Measurements from ENCODE around the gene MYO5B.

The MYO5B gene

DNA sequence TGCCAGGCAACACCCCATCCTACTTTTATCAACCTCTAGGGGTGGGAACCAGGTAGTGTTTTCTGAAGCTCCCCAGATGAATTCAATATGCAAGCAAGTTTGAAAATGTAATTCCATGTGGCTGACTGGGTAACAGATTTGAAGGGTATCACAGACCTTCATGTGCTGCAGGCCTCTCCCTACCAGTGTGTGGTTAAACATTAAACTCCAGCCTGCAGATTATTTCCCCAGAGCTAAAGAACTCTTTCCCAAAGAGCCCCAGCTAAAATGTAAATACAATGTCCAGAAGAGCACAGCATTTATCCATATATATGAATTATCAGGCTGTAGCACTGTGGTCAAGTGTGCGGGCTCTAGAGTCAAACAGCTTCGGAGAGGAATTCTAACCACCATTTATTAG, 134.1 kb downstream of the MYO5B start:
- no peak for DNase-seq

DNA sequence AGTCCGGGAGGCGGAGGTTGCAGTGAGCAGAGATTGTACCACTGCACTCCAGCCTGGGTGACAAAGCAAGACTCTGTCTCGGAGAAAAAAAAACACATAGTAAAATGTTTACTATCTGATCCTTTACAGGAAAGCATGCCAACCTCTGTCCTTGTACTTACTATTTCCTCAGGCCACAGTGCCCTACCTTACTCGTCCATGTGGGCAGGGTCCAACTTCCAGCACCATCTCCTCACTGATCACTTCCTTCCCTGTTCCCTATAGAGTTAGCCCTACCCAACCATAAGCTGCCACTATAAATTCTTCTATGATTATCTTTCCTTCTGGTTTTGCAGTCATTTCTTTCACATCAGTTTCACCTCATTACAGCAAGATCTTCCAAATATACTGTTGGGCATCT, 136.2 kb downstream of the MYO5B start:
- no peak for DNase-seq

DNA sequence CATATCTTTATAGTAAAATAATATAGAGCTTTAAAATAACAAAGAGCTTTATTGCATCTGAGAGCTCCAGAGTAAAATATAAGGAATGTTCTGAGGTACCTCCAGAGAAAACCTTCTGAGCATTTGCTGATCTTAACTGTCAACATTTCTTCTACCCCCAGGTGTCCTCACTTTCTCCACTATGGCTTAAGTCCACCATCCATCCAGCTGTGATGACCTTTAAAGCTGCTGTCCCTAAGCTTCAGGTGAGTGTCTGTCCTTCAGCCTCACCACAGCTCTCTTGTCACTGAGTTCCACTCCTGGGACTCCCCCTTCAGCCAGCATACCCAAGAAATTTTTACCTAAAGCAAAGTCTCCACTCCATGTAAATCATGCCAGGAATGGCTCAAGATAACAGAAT, 137.9 kb downstream of the MYO5B start:
- DNase-seq = no peak

DNA sequence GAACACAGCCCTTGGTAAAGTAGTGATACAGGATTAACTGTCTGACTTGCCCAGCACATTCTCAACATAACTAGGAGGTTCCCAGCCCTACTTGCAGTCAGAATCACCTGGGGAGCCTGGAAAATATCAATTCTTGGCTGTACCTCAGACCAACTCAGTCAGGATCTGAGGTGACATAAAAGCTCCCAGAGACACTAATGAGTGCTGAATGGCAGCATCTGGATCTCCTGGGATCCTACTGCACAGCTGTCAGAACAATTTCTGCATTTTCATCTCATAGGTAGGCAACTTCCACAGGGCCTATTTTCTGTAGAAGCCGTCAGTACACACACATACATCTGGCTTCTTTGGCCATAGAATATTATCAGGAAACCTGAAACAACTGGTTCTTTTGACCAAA, 138.8 kb downstream of the MYO5B start:
- DNase-seq = no peak

DNA sequence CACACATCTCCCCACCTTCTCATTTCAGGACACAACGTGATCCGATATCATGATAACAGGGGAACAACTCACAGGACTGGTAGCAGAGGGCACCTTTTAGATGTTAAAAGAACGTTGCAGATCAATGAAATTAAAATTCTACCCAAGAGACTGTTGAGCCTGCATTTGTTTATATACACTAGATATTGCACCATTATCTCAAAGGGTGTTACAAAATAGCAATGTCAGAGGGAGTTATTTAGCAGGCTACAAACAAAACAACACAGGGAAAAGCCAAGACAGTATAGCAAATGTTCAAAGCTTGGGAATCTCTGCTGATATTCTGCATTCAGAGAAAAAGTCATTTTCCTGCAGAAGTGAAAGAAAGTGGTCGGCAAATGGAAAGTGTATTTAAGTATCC, 139.5 kb downstream of the MYO5B start:
- DNase-seq = no peak

DNA sequence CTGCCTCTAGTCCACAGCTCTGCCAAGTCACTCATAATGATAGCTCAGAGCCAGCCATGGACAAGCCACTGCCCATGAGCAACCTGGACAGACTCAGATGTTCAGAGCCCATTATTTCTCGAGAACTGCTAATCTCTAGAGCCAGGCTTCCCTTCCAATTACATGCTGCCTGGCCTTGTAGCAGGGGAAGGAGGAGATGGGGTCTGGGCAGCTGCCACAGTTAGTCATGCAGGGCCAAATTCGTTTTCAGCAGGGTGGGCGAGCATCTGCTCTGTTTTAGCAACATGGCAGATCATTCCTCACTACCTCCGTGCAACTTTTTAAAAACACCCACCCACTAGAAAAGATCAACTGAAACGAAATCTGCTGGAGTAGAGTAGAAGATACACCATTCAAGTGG, 141.8 kb downstream of the MYO5B start:
- no peak for DNase-seq

DNA sequence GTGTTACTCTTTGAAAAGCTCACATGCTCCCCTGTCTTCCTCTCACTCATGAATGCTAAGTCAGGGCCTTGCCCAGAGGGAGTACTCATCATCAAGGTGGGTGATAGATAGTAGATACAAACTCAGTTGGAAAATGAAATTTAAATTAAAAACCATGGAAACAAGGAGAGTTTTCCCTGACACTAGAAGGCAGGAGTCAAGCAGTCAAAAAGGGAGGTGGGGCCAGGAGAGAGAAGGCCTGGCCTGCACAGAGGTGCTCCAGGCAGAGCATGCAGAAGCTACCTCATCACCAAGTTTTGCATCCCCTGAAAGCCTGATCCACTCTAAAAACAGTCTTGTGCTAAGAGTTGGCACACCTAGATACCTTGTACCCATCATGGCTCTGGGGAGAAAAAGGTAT, 143.7 kb downstream of the MYO5B start:
- no peak for DNase-seq

DNA sequence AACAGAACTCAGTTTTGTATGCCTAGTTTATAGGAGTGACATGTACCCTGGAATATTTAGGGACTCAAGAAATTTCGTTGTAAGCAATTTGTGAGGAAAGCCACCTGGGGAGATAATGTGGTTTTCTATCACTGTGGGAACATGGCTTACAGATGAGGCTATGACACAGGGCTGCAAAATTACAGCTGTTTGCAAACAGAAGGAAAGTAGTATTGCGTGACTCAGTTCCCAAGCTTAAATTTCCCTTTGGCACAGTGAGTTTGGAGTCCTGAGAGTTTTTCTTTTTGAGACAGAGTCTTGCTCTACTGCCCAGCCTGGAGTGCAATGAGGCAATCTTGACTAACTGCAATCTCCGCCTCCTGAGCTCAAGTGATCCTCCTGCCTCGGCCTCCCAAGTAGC, 149.8 kb downstream of the MYO5B start:
- no peak for DNase-seq

DNA sequence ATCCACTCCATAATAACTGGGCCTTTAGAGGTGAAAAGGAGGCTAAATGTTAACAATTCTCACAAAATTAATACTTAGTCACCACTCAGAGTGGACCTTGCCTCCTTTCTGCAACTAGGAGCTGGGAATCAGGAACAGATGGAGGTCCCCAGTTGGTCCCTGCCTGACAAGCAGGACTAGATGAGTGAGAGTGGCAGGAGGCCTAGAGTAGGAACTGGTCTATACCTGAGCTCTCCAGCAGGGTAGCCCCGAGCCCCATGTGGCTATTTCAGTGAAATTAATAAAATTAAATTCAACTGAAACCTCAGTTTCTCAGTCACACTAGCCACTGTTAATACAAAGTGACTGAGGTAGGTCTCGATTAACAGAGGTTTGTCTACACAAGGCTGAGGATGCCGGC, 150.5 kb downstream of the MYO5B start:
- DNase-seq = no peak

DNA sequence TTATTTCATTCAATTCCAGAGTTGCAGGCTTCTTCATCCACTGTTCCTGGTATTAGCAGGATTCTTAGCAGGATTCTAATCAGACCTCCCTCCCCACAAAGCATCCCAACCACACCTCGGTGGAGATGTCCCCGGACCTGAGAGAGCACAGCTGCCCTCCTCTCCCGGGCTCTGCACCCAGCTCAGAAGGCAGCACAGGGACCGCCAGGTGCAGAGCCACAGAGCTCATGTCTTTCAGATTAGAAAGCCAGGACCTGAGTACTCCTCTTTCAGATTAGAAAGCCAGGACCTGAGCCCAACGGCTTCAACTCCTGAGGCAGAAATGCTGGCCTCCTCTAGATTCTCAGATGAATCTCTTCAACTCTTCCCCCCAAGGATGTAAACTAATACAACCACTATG, 152.3 kb downstream of the MYO5B start:
- no peak for DNase-seq

DNA sequence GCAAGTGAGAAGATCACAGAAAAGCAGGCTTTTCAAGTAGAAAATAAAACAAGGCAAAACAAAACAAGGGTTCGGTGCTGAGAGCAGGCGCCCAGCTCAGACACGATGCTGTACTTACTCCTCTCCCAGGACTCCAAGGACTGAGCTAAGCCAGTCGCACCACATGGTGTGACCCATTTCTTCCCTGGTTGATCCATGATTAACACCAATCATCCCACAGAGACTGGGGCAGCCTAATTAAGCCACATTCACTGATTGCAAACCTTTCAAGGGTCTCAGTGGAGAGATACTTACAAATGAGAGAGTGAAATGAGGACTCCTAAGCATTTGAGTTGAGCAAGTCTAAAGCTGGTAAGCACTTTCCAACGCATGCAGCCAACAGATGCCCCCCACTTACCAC, 155.2 kb downstream of the MYO5B start:
- no peak for DNase-seq

DNA sequence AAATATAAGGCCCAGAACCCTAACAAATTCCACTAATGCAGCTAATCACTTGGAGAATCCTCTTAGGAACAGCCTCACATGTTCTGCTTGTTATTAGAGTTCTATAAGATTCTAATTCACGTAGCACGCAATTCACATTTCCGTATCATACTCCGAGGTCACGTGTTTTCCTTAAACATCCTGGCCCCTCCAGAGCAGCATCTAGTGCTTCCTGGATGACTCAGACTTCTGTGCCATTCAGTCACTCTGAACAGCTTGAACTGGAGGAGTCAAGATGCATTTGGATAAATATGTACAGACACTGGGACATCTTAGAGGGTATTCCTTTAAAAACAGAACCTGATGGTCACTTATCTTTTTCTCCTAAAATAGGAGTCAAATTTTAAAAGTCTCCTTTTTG, 156.5 kb downstream of the MYO5B start:
- peak; percentile 37 for DNase-seq

DNA sequence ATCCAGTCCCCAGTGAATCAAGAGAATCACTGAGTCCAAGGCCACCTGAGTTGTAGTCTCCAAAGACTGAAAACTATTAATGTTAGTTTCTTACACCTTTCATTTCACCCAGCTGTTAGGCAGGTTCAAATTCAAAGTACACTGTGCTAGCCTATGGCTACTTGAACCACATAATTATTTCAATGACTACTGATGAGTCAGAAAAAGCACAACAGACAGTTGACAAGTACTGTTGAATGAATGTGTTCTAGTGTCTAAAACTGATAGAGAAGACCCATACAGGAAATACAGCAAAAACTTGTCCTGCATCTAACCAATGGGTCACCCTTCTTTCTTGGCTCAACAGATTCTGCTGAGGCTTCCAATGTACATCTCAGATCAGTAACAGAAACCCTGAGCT, 160.9 kb downstream of the MYO5B start:
- DNase-seq = no peak

DNA sequence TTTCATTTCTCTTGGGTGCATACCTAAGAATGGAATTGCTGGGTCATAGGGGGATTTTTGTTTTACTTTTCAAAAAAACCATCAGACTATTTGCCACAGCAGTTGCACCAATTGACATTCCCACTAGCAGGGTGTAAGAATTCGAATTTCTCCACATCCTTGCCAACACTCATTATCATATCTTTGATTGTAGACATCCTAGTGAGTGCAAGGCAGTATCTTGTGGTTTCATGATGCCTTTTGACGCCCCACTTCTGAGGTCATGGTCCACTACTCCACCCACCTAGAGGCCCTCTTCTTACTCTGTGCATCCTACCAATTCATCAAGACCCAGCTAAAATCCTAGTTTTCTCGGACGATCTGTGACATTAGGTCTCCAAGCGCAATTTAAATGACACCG, 161.9 kb downstream of the MYO5B start:
- DNase-seq = no peak

DNA sequence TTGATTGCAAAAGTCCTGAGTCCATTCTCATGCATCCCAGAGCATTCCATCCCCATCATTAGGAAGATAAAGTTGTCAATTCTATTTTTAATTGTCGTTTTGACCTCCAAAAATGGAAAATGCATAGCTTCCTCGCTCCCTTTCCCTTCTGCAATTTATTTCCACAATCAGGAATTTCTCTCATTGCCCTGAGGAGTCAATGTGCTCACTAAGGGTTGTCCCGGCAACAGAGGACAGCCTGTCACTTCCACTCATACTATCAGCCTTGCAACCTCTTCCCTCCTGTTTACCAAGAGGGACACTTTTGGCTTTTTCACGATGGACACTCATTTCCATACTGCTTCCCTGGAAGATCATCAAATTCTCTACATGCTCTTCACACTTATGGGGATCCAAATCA, 164.8 kb downstream of the MYO5B start:
- DNase-seq = no peak

DNA sequence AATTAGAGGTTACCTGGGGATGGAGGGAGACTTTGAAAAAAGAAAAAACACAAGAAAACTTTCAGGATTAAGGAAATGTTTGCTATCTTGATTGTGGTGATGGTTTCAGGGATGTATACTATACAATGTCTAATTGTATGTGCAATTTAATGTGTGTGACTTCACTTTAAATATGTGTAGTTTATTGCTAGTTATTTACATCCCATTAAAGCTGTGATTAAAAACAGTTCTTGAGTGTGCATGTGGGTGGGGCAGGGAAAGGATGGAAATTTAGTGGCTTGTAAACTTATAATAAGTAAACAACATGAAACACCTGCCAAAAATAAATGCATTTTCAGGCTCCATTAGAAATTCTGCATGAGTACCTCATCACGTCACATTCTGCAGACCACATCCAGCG, 167.0 kb downstream of the MYO5B start:
- no peak for DNase-seq

DNA sequence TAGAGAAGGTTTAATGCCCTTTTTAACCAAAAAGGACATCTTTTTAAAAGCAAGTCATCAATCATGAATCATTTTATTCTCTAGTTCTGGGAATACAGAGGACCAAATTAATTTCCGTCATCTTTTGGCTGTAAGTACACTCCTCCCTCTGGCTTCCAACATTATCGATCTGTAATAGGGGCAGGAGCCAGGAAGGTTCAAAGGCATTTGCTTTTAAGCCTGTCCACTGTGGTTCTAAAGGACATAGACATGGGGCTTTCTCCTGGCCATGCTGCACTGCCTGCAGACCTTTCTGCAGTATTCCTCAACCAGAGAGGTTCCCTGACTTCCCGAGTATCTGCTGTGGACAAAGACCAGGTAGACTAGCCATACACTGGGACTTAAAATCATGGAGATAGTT, 170.5 kb downstream of the MYO5B start:
- no peak for DNase-seq

DNA sequence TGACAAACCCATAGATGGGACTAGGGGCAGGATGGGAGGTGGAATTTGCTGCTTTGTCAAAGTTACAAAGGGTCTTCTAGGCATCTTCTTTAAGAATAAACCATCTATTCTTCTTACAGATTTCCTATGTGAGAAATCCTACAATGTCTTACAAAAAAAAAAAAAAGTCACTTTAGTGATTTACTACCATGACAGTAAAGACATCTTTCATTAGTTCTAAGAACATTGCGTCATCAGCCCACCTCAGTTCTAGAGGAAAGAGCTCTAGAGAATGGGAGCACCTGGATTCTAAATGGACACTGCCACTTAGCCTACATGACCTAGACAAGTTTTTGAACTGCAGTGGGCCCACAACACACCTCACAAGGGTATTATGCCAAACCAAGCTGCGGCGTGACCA, 172.0 kb downstream of the MYO5B start:
- no peak for DNase-seq

DNA sequence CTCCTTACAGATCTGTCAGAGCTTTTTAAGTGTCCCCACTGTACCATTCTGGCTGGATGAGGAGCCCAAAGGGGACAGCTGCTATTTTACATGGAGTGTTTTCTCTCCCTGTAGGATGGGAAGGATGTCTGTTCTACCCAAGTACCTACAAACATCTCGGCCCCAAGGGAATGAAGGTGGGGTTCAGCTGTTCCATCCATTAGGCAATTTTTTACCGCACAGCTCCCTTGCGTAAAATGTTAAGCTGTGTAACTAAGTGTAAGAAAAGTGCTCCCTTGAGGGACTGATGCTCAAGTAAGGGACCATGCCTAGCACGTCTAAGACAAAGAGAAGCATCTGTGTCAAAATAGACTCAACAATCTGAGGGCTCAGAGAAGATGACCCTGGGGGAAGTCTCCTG, 180.3 kb downstream of the MYO5B start:
- no peak for DNase-seq

DNA sequence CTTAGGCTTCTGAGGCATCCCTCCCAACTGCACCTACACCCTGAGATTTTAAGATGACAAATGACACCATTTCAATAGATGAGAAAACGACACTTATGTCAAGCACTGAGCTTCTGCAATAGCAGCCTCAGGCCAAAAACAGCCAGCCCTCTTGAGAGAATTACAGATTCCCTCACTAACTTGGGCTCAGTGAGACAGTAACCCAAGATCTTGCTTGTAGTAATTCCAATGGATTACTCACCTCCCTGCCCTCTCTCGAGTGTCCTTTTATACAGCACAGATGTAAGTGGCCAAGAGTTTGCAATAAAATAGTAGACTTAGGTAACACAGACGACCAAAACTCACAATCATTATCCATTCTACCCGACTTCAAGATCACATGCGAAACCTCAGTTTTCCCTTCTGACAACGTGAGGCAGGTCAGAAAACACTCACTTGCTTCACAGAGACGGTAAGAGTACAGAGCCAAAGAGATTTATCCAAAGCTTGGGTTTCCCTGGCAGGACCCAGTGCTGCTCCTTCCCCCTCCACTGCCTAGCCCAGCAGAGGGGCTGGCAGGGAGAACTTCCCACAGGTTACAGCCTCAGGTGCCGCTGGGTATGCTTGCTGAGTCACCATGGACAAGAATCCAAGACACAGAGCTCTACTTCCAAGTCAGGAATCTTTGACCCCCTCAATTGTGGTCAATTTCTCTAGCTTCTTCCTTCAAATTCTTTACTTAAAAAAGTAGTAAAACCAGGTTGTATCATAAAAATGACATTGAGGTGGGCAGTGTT, 181.4 kb downstream of the MYO5B start:
- no peak for DNase-seq

DNA sequence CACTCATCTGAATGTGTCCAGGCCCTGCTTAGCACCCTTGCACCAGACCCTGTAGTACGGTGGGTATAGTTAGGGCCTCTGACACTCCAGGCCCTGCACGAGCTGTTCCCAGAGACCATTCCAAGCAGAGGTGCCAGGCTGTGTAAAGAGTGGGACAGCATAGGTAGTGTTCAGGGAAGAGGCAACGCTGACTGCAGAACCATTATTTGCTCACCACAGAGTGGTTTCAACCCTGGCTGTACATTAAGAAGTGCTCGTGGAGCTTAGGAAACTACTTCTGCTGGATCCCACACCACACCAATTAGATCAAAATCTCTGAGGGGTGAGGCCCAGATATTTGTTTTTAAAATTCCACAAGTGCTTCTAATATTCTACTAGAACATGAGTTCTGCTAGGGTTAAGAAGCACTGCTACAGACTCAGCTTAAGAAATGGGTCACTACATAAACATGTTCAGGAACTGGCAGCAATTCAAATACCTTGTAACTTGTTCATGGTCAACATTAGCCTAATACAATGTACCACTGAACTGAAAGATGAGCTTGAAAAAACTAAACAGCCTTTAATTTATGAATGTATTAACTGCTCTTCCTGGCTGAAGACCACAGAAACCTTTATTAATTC, 183.0 kb downstream of the MYO5B start:
- DNase-seq = no peak

DNA sequence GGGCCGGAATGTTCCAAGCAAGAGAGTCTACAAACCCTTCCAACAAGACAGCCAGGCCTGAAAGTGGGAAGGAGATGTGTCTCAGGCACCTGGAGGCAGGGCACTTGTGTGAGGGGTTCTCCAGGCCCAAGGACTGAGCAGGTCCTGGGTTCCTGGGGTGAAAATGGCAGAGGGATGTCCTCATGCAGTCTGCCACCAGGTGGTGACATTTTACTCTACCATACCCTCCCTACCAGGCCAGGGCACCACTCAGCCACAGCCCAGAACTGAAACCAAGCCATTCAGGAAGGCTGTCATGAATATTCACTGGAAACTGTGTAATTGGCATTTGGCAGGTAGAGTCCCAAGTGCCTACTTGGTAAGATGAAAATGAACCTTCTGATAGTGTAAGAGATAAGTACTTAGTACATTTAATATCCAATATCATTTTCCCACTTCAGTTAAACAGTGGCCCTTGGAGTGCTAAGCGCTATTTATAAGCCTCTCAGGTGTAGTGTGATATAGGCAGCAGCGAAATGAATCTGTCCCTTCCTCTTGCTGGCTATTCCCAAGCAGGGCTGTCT, 185.1 kb downstream of the MYO5B start:
- DNase-seq = peak; percentile 60

DNA sequence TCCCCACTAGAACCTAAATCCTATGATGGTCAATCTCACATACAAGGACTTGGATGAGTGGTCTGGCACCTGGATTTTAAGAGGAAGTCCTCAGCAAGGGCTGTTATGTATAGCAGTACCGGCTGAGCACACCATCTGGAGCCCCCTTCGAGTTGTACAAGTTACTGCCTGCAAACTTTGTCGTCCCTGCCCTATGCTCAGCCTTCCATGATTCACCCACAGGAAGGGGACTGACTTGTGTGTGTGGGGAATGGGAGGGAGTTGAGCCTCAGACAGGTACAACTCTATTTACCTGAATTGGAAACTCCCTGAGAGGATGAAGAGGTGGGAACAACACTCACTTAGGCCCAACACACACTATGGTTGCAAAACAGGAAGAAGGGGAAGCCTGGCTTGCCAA, 186.6 kb downstream of the MYO5B start:
- DNase-seq = no peak

DNA sequence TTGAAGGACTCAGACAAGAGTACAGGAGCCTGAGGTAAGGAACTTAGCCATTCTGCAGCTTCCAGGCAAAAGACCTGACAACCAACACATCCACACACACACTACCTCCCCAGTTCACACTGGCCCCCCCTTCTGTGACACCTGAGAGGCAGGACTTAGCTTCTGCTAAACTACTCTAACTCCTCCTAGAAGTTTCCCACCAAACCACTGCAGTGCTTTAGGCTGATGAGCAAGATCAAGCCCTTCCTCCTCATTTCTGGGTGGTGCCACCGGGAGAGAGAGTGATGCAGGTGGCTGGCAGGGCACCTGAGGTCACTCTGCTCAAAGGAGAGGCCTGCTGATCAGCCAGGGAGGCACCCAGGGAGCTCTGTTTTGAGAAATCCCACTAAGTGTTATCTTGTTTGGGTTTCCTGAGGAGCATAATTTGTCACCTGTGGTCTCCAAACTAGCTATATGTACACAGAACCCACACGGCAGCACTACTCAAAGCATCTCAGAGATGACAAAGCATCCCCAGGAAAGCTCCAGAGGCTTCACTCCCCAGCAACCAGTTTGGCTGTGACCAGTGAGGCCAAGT, 188.4 kb downstream of the MYO5B start:
- DNase-seq = no peak

All from activated CD4-positive, alpha-beta T cell treated with anti-CD3 and anti-CD28 coated beads, Interleukin-2, Interleukin-6, amounts not matched to agents 100 ng/mL and 50 ng/mL, durations not matched to agents 16 hours and 8 hours (primary cell).